Right atrium auricular region (tissue), 2 donors: Measurements from ENCODE around the gene PCDH9. TPM values are rescaled to one million over a fixed set of nuclear protein-coding genes. Genes with fewer than 3 reads are reported as not detected.

Experiments used
- DNase-seq: peaks from one replicate; pipeline ENCODE4 v3.0.0-alpha.2; 2019; ENCODE audit warnings: low spot score
- H3K27ac ChIP-seq, 2 donors: fragments of 200-600 bp; sonication (generic); 1 replicate in 1 of 2; 2 replicates in 1 of 2; pipeline ENCODE4 v1.5.1; 2016 to 2019
- H3K27me3 ChIP-seq, 2 donors: fragments of 200-600 bp; sonication (generic); one replicate each; pipeline versions ENCODE4 v1.5.1 to v1.6.0; 2017 to 2019
- H3K36me3 ChIP-seq: fragments of 200-600 bp; sonication (generic); one replicate; pipeline ENCODE4 v1.5.1; 2016
- H3K4me1 ChIP-seq, 2 donors: fragments of 200-600 bp; sonication (generic); one replicate each; pipeline versions ENCODE4 v1.5.1 to v1.6.0; 2017 to 2019
- H3K4me3 ChIP-seq, 2 donors: fragments of 200-600 bp; sonication (generic); 1 replicate in 1 of 2; 2 replicates in 1 of 2; pipeline ENCODE4 v1.5.1; 2017 to 2019; ENCODE audit warnings: mild to moderate bottlenecking in 1 of 2, moderate library complexity in 1 of 2
- H3K9me3 ChIP-seq, 2 donors: fragments of 200-600 bp; sonication (generic); one replicate each; pipeline ENCODE4 v1.5.1; 2019
- CTCF ChIP-seq, 2 donors: fragments of 200-600 bp; sonication (generic); IDR thresholded peaks; one replicate each; pipeline ENCODE4 v1.5.1; 2019; ENCODE audit warnings: antibody characterized with exemption in 2 of 2
- total RNA-seq, 2 donors: library from RNA; depleted of rRNA; stranded (reverse); fragments of >200 nt; gene quantifications; one replicate each; pipeline ENCODE4 v1.1.0, GENCODE V29; 2016

Gene PCDH9
- total RNA-seq, 2 donors from 2014 or later, result 19.4 to 28.7 TPM

- no peaks in the 10 kb centered on the region for H3K4me1 ChIP-seq
- H3K4me3 ChIP-seq, result no peak overlapping the region
- no peak for TF ChIP-seq CTCF (IDR thresholded peaks at IDR 0.05)
- no peaks in the 10 kb centered on the region for H3K36me3 ChIP-seq
- no peak for DNase-seq
- no peak overlapping the region for H3K27ac ChIP-seq
- no peaks in the 10 kb centered on the region for H3K27me3 ChIP-seq
- no peaks in the 10 kb centered on the region for H3K9me3 ChIP-seq
These were observed 716.4 kb downstream of the PCDH9 start for GRCh38 chr13:66513728-66514127.

GRCh38 chr13:66509175-66509574, 721.0 kb downstream of the PCDH9 start:
- Histone ChIP-seq H3K36me3 (no peaks in the 10 kb centered on the region), H3K9me3 (no peaks in the 10 kb centered on the region), H3K4me3 (no peak overlapping the region), H3K4me1 (no peaks in the 10 kb centered on the region), H3K27me3 (no peaks in the 10 kb centered on the region), H3K27ac (no peak overlapping the region)
- no peak for TF ChIP-seq CTCF (IDR thresholded peaks at IDR 0.05)
- DNase-seq, result no peak

- TF ChIP-seq CTCF (IDR thresholded peaks at IDR 0.05), result no peak
- no peak for DNase-seq
- Histone ChIP-seq H3K27me3 (no peaks in the 10 kb centered on the region), H3K27ac (no peak overlapping the region), H3K36me3 (no peaks in the 10 kb centered on the region), H3K9me3 (no peaks in the 10 kb centered on the region), H3K4me3 (no peak overlapping the region), H3K4me1 (no peaks in the 10 kb centered on the region)
These were observed 721.8 kb downstream of the PCDH9 start for GRCh38 chr13:66508153-66508909.

GRCh38 chr13:66506979-66507378, 723.2 kb downstream of the PCDH9 start:
- no peak for DNase-seq
- Histone ChIP-seq H3K9me3 (no peaks in the 10 kb centered on the region), H3K36me3 (no peaks in the 10 kb centered on the region), H3K27ac (no peak overlapping the region), H3K27me3 (no peaks in the 10 kb centered on the region), H3K4me3 (no peak overlapping the region), H3K4me1 (no peaks in the 10 kb centered on the region)
- no peak for TF ChIP-seq CTCF (IDR thresholded peaks at IDR 0.05)

- TF ChIP-seq CTCF (IDR thresholded peaks at IDR 0.05), result no peak
- Histone ChIP-seq H3K36me3 (no peaks in the 10 kb centered on the region), H3K4me1 (no peaks in the 10 kb centered on the region), H3K27ac (no peak overlapping the region), H3K9me3 (no peaks in the 10 kb centered on the region), H3K27me3 (no peaks in the 10 kb centered on the region), H3K4me3 (no peak overlapping the region)
- no peak for DNase-seq
These were observed 723.9 kb downstream of the PCDH9 start for GRCh38 chr13:66506051-66506777.
